Measurements from ENCODE around the gene CD2.

Gene CD2

GRCh38 chr1:116777831-116778830 is 23.9 kb downstream of the CD2 start:
- Histone ChIP-seq H3K9me3 (ENCODE audit: insufficient read depth, low read length, severe bottlenecking) (peaks cover 3% of the 10 kb centered on the region), H3K9ac (ENCODE audit: low read depth, low read length) (peak overlapping the region; percentile 28; the same call in 1 of the 2 replicates), H2AFZ (ENCODE audit: low read depth, low read length) (peak overlapping the region; percentile 76), H4K20me1 (ENCODE audit: insufficient read depth, low read length) (no peaks in the 10 kb centered on the region), H3K4me2 (ENCODE audit: insufficient read depth, low read length) (peak overlapping the region; percentile 30; the same call in 1 of the 2 replicates), H3K27me3 (ENCODE audit: insufficient read depth, low read length, poor library complexity) (no peaks in the 10 kb centered on the region), H3K27ac (ENCODE audit: low read length) (peak overlapping the region; percentile 79), H3K4me1 (ENCODE audit: insufficient read depth, low read length) (peaks cover 26% of the 10 kb centered on the region), H3K36me3 (ENCODE audit: insufficient read depth, low read length) (no peaks in the 10 kb centered on the region), H3K79me2 (ENCODE audit: insufficient read depth, low read length) (no peaks in the 10 kb centered on the region), H3K4me3 (ENCODE audit: low read depth in 1 of 2, low read length in 2 of 2) (0 out of 4 replicates have a peak overlapping the region, but pooled peaks of 1 of the 2 experiments have one; percentile 13)
- DNase-seq (peak; percentile 58), ATAC-seq (ENCODE audit: insufficient read depth, low read depth) (peak; percentile 79)
- TF ChIP-seq, protein P1, sequence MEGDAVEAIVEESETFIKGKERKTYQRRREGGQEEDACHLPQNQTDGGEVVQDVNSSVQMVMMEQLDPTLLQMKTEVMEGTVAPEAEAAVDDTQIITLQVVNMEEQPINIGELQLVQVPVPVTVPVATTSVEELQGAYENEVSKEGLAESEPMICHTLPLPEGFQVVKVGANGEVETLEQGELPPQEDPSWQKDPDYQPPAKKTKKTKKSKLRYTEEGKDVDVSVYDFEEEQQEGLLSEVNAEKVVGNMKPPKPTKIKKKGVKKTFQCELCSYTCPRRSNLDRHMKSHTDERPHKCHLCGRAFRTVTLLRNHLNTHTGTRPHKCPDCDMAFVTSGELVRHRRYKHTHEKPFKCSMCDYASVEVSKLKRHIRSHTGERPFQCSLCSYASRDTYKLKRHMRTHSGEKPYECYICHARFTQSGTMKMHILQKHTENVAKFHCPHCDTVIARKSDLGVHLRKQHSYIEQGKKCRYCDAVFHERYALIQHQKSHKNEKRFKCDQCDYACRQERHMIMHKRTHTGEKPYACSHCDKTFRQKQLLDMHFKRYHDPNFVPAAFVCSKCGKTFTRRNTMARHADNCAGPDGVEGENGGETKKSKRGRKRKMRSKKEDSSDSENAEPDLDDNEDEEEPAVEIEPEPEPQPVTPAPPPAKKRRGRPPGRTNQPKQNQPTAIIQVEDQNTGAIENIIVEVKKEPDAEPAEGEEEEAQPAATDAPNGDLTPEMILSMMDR (IDR thresholded peaks at IDR 0.05; ENCODE audit: borderline replicate concordance, extremely low read depth, low read length, poor library complexity, severe bottlenecking): no peak
- no peak for TF ChIP-seq EZH2 (IDR thresholded peaks at IDR 0.05; ENCODE audit: borderline replicate concordance, low read depth, low read length, severe bottlenecking)

DNA sequence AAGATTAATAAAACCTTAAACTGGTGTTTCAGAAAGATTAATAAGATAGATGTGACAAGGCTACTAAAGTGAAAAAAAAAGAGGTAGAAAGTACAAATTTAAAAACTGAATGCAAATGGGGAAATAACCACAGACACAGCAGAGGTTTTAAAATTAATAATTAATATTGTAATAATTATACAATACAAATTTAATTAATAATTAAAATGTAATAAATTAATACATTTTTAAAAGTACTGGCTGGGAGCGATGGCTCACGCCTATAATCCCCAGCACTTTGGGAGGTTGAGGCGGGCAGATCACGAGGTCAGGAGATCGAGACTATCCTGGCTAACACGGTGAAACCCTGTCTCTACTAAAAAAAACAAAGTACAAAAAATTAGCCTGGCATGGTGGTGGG is 26.8 kb downstream of the CD2 start:
- Histone ChIP-seq H3K36me3 (ENCODE audit: insufficient read depth, low read length) (no peaks in the 10 kb centered on the region), H3K4me2 (ENCODE audit: insufficient read depth, low read length) (no peak overlapping the region), H3K27ac (ENCODE audit: low read length) (no peak overlapping the region), H3K79me2 (ENCODE audit: insufficient read depth, low read length) (no peaks in the 10 kb centered on the region), H4K20me1 (ENCODE audit: insufficient read depth, low read length) (no peaks in the 10 kb centered on the region), H3K9ac (ENCODE audit: low read depth, low read length) (no peak overlapping the region), H3K9me3 (ENCODE audit: insufficient read depth, low read length, severe bottlenecking) (no peaks in the 10 kb centered on the region), H2AFZ (ENCODE audit: low read depth, low read length) (no peak overlapping the region), H3K4me3 (ENCODE audit: low read depth in 1 of 2, low read length in 2 of 2) (no peak overlapping the region), H3K4me1 (ENCODE audit: insufficient read depth, low read length) (peaks cover 43% of the 10 kb centered on the region), H3K27me3 (ENCODE audit: insufficient read depth, low read length, poor library complexity) (no peaks in the 10 kb centered on the region)
- no peak for ATAC-seq (ENCODE audit: insufficient read depth, low read depth)
- no peak for TF ChIP-seq EZH2 (IDR thresholded peaks at IDR 0.05; ENCODE audit: borderline replicate concordance, low read depth, low read length, severe bottlenecking)
- TF ChIP-seq, protein P1 (IDR thresholded peaks at IDR 0.05; ENCODE audit: borderline replicate concordance, extremely low read depth, low read length, poor library complexity, severe bottlenecking): no peak
- DNase-seq: no peak

GRCh38 chr1:116785006-116785405 is 30.8 kb downstream of the CD2 start:
- Histone ChIP-seq H4K20me1 (ENCODE audit: insufficient read depth, low read length) (no peaks in the 10 kb centered on the region), H3K4me1 (ENCODE audit: insufficient read depth, low read length) (peaks cover 16% of the 10 kb centered on the region), H3K4me3 (ENCODE audit: low read depth in 1 of 2, low read length in 2 of 2) (no peak overlapping the region), H3K79me2 (ENCODE audit: insufficient read depth, low read length) (no peaks in the 10 kb centered on the region), H3K36me3 (ENCODE audit: insufficient read depth, low read length) (no peaks in the 10 kb centered on the region), H3K27me3 (ENCODE audit: insufficient read depth, low read length, poor library complexity) (no peaks in the 10 kb centered on the region), H3K4me2 (ENCODE audit: insufficient read depth, low read length) (no peak overlapping the region), H2AFZ (ENCODE audit: low read depth, low read length) (peak overlapping the region; percentile 57), H3K9me3 (ENCODE audit: insufficient read depth, low read length, severe bottlenecking) (no peaks in the 10 kb centered on the region), H3K27ac (ENCODE audit: low read length) (peak overlapping the region; percentile 62), H3K9ac (ENCODE audit: low read depth, low read length) (no peak overlapping the region)
- ATAC-seq (ENCODE audit: insufficient read depth, low read depth) (peak; percentile 66), DNase-seq (peak; percentile 30)
- TF ChIP-seq, protein P1 (IDR thresholded peaks at IDR 0.05; ENCODE audit: borderline replicate concordance, extremely low read depth, low read length, poor library complexity, severe bottlenecking): no peak
- TF ChIP-seq EZH2 (IDR thresholded peaks at IDR 0.05; ENCODE audit: borderline replicate concordance, low read depth, low read length, severe bottlenecking): no peak
